Neural cell (in vitro differentiated cells): ENCODE results near the gene CCDC83. TPM values are rescaled to one million over a fixed set of nuclear protein-coding genes. Genes with fewer than 3 reads are reported as not detected.
"Not testable (repeated sequence)": the region's sequence is repeated elsewhere in the genome, so short reads cannot be mapped to it uniquely, and the experiment has no call there.

ENCODE experiments used
- H2AFZ ChIP-seq: fragments of 200-600, 300-800 bp; sonication (generic), shearing (Covaris generic); 2 replicates; pipeline ENCODE4 v1.6.0; 2014; ENCODE audit warnings: low read depth, mild to moderate bottlenecking, antibody characterized with exemption, low read length, moderate library complexity
- H3F3A ChIP-seq: fragments of 200-600 bp; shearing (Covaris generic); 2 replicates; pipeline ENCODE4 v1.6.1; 2016; ENCODE audit warnings: mild to moderate bottlenecking, moderate library complexity, mixed read lengths, antibody characterized with exemption, low read length; ENCODE audit not compliant: insufficient read depth, poor library complexity, severe bottlenecking
- H3K27ac ChIP-seq: fragments of 200-600, 300-800 bp; sonication (generic), shearing (Covaris generic); 2 replicates; pipeline ENCODE4 v1.5.1; 2014; ENCODE audit warnings: mild to moderate bottlenecking, low read length, moderate library complexity
- H3K27me3 ChIP-seq: fragments of 300-800, 200-600 bp; sonication (generic), shearing (Covaris generic); 2 replicates; pipeline ENCODE4 v1.6.0; 2014; ENCODE audit warnings: mild to moderate bottlenecking, low read depth, low read length, moderate library complexity; ENCODE audit not compliant: insufficient read depth
- H3K36me3 ChIP-seq: fragments of 300-800, 200-600 bp; sonication (generic), shearing (Covaris generic); 2 replicates; pipeline ENCODE4 v1.5.1; 2014; ENCODE audit warnings: mild to moderate bottlenecking, antibody characterized with exemption, low read length, moderate library complexity; ENCODE audit not compliant: insufficient read depth
- H3K4me2 ChIP-seq: fragments of 300-800, 200-600 bp; sonication (generic), shearing (Covaris generic); 2 replicates; pipeline ENCODE4 v1.6.0; 2014; ENCODE audit warnings: mild to moderate bottlenecking, low read length
- H3K4me3 ChIP-seq: fragments of 300-800, 200-600 bp; sonication (generic), shearing (Covaris generic); 2 replicates; pipeline ENCODE4 v1.5.1; 2014; ENCODE audit warnings: mild to moderate bottlenecking, low read length, moderate library complexity
- H3K79me2 ChIP-seq: fragments of 200-600 bp; shearing (Covaris generic); replicated peaks from 2 replicates; pipeline ENCODE4 v1.6.0; 2014; ENCODE audit warnings: mild to moderate bottlenecking, low read length, moderate library complexity; ENCODE audit not compliant: insufficient read depth
- H3K9ac ChIP-seq: fragments of 300-800, 200-600 bp; sonication (generic), shearing (Covaris generic); 2 replicates; pipeline ENCODE4 v1.6.1; 2016; ENCODE audit warnings: mild to moderate bottlenecking, low read length, mixed read lengths
- H3K9me2 ChIP-seq: fragments of 200-600 bp; shearing (Covaris generic); 2 replicates; pipeline ENCODE4 v1.6.1; 2016; ENCODE audit warnings: mild to moderate bottlenecking, low read length, mixed read lengths; ENCODE audit not compliant: insufficient read depth
- H3K9me3 ChIP-seq: fragments of 200-600, 300-800 bp; sonication (generic), shearing (Covaris generic); 2 replicates; pipeline ENCODE4 v1.6.1; 2016; ENCODE audit warnings: mild to moderate bottlenecking, mixed run types, low read length, moderate library complexity, mixed read lengths
- H4K20me1 ChIP-seq: fragments of 200-600 bp; shearing (Covaris generic); 2 replicates; pipeline ENCODE4 v1.6.1; 2016; ENCODE audit warnings: mild to moderate bottlenecking, mixed run types; ENCODE audit not compliant: insufficient read depth
- CTCF ChIP-seq: fragments of 450-650 bp; IDR thresholded peaks from 2 replicates; pipeline ENCODE4 v1.5.1; 2014; ENCODE audit warnings: antibody characterized with exemption, mild to moderate bottlenecking, moderate library complexity; ENCODE audit not compliant: poor library complexity, severe bottlenecking
- EP300 ChIP-seq: fragments of 450-650 bp; conservative IDR thresholded peaks from 2 replicates; pipeline ENCODE4 v1.6.1; 2014; ENCODE audit warnings: antibody characterized with exemption, mild to moderate bottlenecking, moderate library complexity; ENCODE audit not compliant: poor library complexity, severe bottlenecking
- EZH2 ChIP-seq: fragments of 200-600, 300-800 bp; shearing (Covaris generic), sonication (generic); IDR thresholded peaks from 2 replicates; pipeline ENCODE4 v1.6.1; 2014; ENCODE audit warnings: antibody characterized with exemption, low read length, borderline replicate concordance, mild to moderate bottlenecking; ENCODE audit not compliant: insufficient read depth, poor library complexity, severe bottlenecking
- MXI1 ChIP-seq: fragments of 450-650 bp; conservative IDR thresholded peaks from 2 replicates; pipeline ENCODE4 v1.6.1; 2014; ENCODE audit warnings: antibody characterized with exemption, mild to moderate bottlenecking; ENCODE audit not compliant: poor library complexity, severe bottlenecking
- POLR2AphosphoS5 ChIP-seq: IDR thresholded peaks from 2 replicates; pipeline ENCODE4 v1.6.1; 2012
- REST ChIP-seq: IDR thresholded peaks from 2 replicates; pipeline ENCODE4 v1.6.1; 2012; ENCODE audit warnings: borderline replicate concordance
- SMC3 ChIP-seq: fragments of 450-650 bp; conservative IDR thresholded peaks from 2 replicates; pipeline ENCODE4 v1.6.1; 2014; ENCODE audit warnings: antibody characterized with exemption, mild to moderate bottlenecking, moderate library complexity; ENCODE audit not compliant: poor library complexity
- TAF1 ChIP-seq: IDR thresholded peaks from 2 replicates; pipeline ENCODE4 v1.6.1; 2012; ENCODE audit warnings: low read depth
- polyA plus RNA-seq: library from polyadenylated mRNA; depleted of rRNA; stranded (reverse); fragments of >200 nt; gene quantifications from 2 replicates; pipeline ENCODE4 v1.2.3, GENCODE V29; 2014

Gene CCDC83
- polyA plus RNA-seq, 1 donor from 2014 or later = not detected

GRCh38 chr11:85951428-85952107 is 96.4 kb downstream of the CCDC83 start:
- H3F3A ChIP-seq = no peaks in the 10 kb centered on the region
- H3K36me3 ChIP-seq = peaks cover 10% of the 10 kb centered on the region
- H3K4me2 ChIP-seq = no peak overlapping the region

GRCh38 chr11:85952108-85952485 is 96.9 kb downstream of the CCDC83 start:
- not testable (repeated sequence) for H3K9me3 ChIP-seq, H3K79me2 ChIP-seq, H3K27ac ChIP-seq, H3F3A ChIP-seq, H4K20me1 ChIP-seq, H3K4me3 ChIP-seq, H2AFZ ChIP-seq, H3K27me3 ChIP-seq, H3K9ac ChIP-seq, H3K9me2 ChIP-seq, H3K4me2 ChIP-seq, H3K36me3 ChIP-seq

More at GRCh38 chr11:85951428-85952107, 96.4 kb downstream of the CCDC83 start:
- H3K9me3 ChIP-seq = no peaks in the 10 kb centered on the region
- TF ChIP-seq TAF1 (no peak), CTCF (no peak), MXI1 (no peak), EZH2 (no peak), REST (no peak), SMC3 (no peak), POLR2AphosphoS5 (no peak), EP300 (no peak)
- no peaks in the 10 kb centered on the region for H3K27me3 ChIP-seq
- no peak overlapping the region for H3K27ac ChIP-seq
- H4K20me1 ChIP-seq = no peaks in the 10 kb centered on the region
- no peaks in the 10 kb centered on the region for H3K9me2 ChIP-seq
- H3K4me3 ChIP-seq = no peak overlapping the region
- no peak overlapping the region for H2AFZ ChIP-seq
- H3K9ac ChIP-seq = no peak overlapping the region
- H3K79me2 ChIP-seq = no peaks in the 10 kb centered on the region
